Activated CD8-positive, alpha-beta T cell treated with anti-CD3 and anti-CD28 coated beads for 36 hours (primary cell): ENCODE data around the gene VEGFB. TPM values are rescaled to one million over a fixed set of nuclear protein-coding genes. Genes with fewer than 3 reads are reported as not detected.

ENCODE experiments used
- ATAC-seq: fragments of 200-7000 bp; cut with Tn5 transposase; one replicate; pipeline ENCODE4 v1.10.0; 2021; ENCODE audit warnings: mild to moderate bottlenecking, moderate library complexity
- CTCF ChIA-PET: fragments of 350-600 bp; sonication (Branson Sonifier 250); formaldehyde crosslinking; loops from one replicate; lab custom pipeline; 2021; ENCODE audit warnings: antibody characterized with exemption; lab: Charles Lee
- POLR2A ChIA-PET: fragments of 350-600 bp; sonication (Branson Sonifier 250); formaldehyde crosslinking; loops from one replicate; lab custom pipeline; 2021; ENCODE audit warnings: antibody characterized with exemption; lab: Charles Lee
- DNase-seq: peaks from one replicate; pipeline ENCODE4 v3.0.0-alpha.2; 2020
- H3K27ac Mint-ChIP-seq: one replicate; pipeline ENCODE4 v1.8.0; 2021; ENCODE audit warnings: mild to moderate bottlenecking, mixed read lengths
- H3K27me3 Mint-ChIP-seq: one replicate; pipeline ENCODE4 v1.8.0; 2021; ENCODE audit warnings: mixed read lengths
- H3K36me3 Mint-ChIP-seq: one replicate; pipeline ENCODE4 v1.8.0; 2021; ENCODE audit warnings: low read depth, mixed read lengths
- H3K4me1 Mint-ChIP-seq: one replicate; pipeline ENCODE4 v1.8.0; 2021; ENCODE audit warnings: low read depth, mixed read lengths
- H3K4me3 Mint-ChIP-seq: one replicate; pipeline ENCODE4 v1.8.0; 2021; ENCODE audit warnings: mild to moderate bottlenecking, moderate library complexity, mixed read lengths
- H3K9me3 Mint-ChIP-seq: one replicate; pipeline ENCODE4 v1.8.0; 2021; ENCODE audit warnings: mixed read lengths
- intact Hi-C: fragments of 100-400 bp; cut with micrococcal nuclease; formaldehyde crosslinking; loops from one replicate; pipeline ENCODE4 v1.10.0; 2022
- total RNA-seq, 2 experiments: library from RNA; stranded (reverse); gene quantifications; one replicate each; pipeline ENCODE4 v1.2.3, GENCODE V29; 2021
- TF ChIP-seq, protein P1 (sequence below): fragments of 200-600 bp; IDR thresholded peaks from one replicate; pipeline ENCODE4 v1.8.0; 2022; ENCODE audit warnings: antibody characterized with exemption, mild to moderate bottlenecking

The VEGFB gene
- total RNA-seq, 2 experiments from 2014 or later = 86.6 to 104 TPM

DNA sequence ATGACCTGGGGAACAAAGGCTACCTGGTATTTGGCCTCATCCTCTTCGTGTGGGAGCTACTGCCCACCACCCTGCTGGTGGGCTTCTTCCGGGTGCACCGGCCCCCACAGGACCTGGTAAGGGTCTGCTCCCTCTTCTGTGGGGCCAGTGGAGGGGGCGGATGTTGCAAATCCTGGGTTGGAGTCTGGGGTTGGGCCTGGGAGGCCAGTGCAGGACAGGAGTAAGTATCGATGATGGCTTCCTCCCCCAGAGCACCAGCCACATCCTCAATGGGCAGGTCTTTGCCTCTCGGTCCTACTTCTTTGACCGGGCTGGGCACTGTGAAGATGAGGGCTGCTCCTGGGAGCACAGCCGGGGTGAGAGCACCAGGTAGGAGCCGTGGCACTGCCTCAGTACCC lies 54.0 kb downstream of the VEGFB start:
- TF ChIP-seq, protein P1, sequence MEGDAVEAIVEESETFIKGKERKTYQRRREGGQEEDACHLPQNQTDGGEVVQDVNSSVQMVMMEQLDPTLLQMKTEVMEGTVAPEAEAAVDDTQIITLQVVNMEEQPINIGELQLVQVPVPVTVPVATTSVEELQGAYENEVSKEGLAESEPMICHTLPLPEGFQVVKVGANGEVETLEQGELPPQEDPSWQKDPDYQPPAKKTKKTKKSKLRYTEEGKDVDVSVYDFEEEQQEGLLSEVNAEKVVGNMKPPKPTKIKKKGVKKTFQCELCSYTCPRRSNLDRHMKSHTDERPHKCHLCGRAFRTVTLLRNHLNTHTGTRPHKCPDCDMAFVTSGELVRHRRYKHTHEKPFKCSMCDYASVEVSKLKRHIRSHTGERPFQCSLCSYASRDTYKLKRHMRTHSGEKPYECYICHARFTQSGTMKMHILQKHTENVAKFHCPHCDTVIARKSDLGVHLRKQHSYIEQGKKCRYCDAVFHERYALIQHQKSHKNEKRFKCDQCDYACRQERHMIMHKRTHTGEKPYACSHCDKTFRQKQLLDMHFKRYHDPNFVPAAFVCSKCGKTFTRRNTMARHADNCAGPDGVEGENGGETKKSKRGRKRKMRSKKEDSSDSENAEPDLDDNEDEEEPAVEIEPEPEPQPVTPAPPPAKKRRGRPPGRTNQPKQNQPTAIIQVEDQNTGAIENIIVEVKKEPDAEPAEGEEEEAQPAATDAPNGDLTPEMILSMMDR = no peak

More for the DNA sequence above, 54.0 kb downstream of the VEGFB start:
- Mint-ChIP-seq H3K27me3 (peaks cover 18% of the 10 kb centered on the region), H3K9me3 (no peaks in the 10 kb centered on the region), H3K36me3 (no peaks in the 10 kb centered on the region), H3K4me3 (no peak overlapping the region), H3K4me1 (peaks cover 14% of the 10 kb centered on the region), H3K27ac (no peak overlapping the region)
- ChIA-PET POLR2A (interaction anchor here (1.4 kb wide), 1 partner anchor 18 kb away, joined by 6 read pairs; no protein-coding TSS in a partner anchor), CTCF (interaction anchor here (1.0 to 1.1 kb wide), 2 partner anchors 16 to 82 kb away, joined by 3 to 4 read pairs; partner anchors contain the start of gene FERMT3)
- intact Hi-C loops = no loop called here
- no peak for ATAC-seq
- no peak for DNase-seq

Other genes starting within 250 kb of the VEGFB start
- 10 to 100 TPM; 70.1 to 73.9 TPM for gene OTUB1, start 248.1 kb upstream of the VEGFB start, total RNA-seq
- gene FLRT1, start 198.7 kb upstream of the VEGFB start, total RNA-seq = not detected
- gene MACROD1, start 68.5 kb upstream of the VEGFB start, total RNA-seq = 10 to 100 TPM; 38.7 to 38.8 TPM
- gene STIP1, start 48.4 kb upstream of the VEGFB start, total RNA-seq = 100 to 1,000 TPM; 396 to 416 TPM
- 100 to 1,000 TPM; 210 to 214 TPM for gene FERMT3, start 27.9 kb upstream of the VEGFB start, total RNA-seq
- gene TRPT1, start 8.4 kb upstream of the VEGFB start, total RNA-seq = 10 to 100 TPM; 33.7 to 41.5 TPM
- gene NUDT22, start 8.3 kb upstream of the VEGFB start, total RNA-seq = 10 to 100 TPM; 66.0 to 69.2 TPM
- gene DNAJC4, start 4.0 kb upstream of the VEGFB start, total RNA-seq = 10 to 100 TPM; 25.8 to 26.1 TPM
- gene FKBP2, start 6.5 kb downstream of the VEGFB start, total RNA-seq = 10 to 100 TPM; 23.5 to 26.9 TPM
- gene PPP1R14B, start 12.4 kb downstream of the VEGFB start, total RNA-seq = 100 to 1,000 TPM; 285 to 287 TPM
- gene PLCB3, start 16.9 kb downstream of the VEGFB start, total RNA-seq = 1 to 10 TPM; 8.7 to 9.6 TPM
- 10 to 100 TPM; 17.2 to 17.7 TPM for gene BAD, start 50.1 kb downstream of the VEGFB start, total RNA-seq
- gene GPR137, start 51.3 kb downstream of the VEGFB start, total RNA-seq = 10 to 100 TPM; 23.7 to 28.5 TPM
- gene KCNK4, start 56.7 kb downstream of the VEGFB start, total RNA-seq = under 1 TPM in 1 of 2 experiments, not detected in 1; 0.23 TPM
- under 1 TPM in 1 of 2 experiments, not detected in 1; 0.52 TPM for gene CATSPERZ, start 65.8 kb downstream of the VEGFB start, total RNA-seq
- gene ESRRA, start 70.9 kb downstream of the VEGFB start, total RNA-seq = 10 to 100 TPM; 37.5 to 42.4 TPM
- gene TRMT112, start 83.0 kb downstream of the VEGFB start, total RNA-seq = 100 to 1,000 TPM; 197 TPM
- gene PRDX5, start 83.5 kb downstream of the VEGFB start, total RNA-seq = 100 to 1,000 TPM; 103 to 105 TPM
- gene CCDC88B, start 105.6 kb downstream of the VEGFB start, total RNA-seq = 10 to 100 TPM; 65.8 to 76.1 TPM
- gene RPS6KA4, start 124.6 kb downstream of the VEGFB start, total RNA-seq = 10 to 100 TPM; 24.6 to 26.0 TPM